Memory B cell (primary cell): ENCODE measurements around the gene SDC4.
A peak's percentile ranks its signal among the peaks of the same experiment; 100 is the strongest.
"Not testable (repeated sequence)": the region's sequence is repeated elsewhere in the genome, so short reads cannot be mapped to it uniquely, and the experiment has no call there.

ENCODE experiments used
- ATAC-seq: fragments of 150-1000 bp; cut with Tn5 transposase; 2 replicates; pipeline ENCODE4 v1.10.0; 2021; ENCODE audit warnings: low read depth, mild to moderate bottlenecking, moderate library complexity
- DNase-seq, 2 donors: peaks; one replicate each; pipeline ENCODE4 v3.0.0; 2022; ENCODE audit warnings: low spot score in 2 of 2
- H3K27ac Mint-ChIP-seq: one replicate; pipeline ENCODE4 v1.8.0; 2022; ENCODE audit warnings: mild to moderate bottlenecking, moderate library complexity, mixed read lengths
- H3K27me3 Mint-ChIP-seq: one replicate; pipeline ENCODE4 v1.8.0; 2022; ENCODE audit warnings: mixed read lengths
- H3K36me3 Mint-ChIP-seq: one replicate; pipeline ENCODE4 v1.8.0; 2022; ENCODE audit warnings: mild to moderate bottlenecking, mixed read lengths
- H3K4me1 Mint-ChIP-seq: one replicate; pipeline ENCODE4 v1.8.0; 2022; ENCODE audit warnings: mixed read lengths
- H3K4me3 Mint-ChIP-seq: one replicate; pipeline ENCODE4 v1.8.0; 2022; ENCODE audit warnings: mild to moderate bottlenecking, moderate library complexity, mixed read lengths
- H3K9me3 Mint-ChIP-seq: one replicate; pipeline ENCODE4 v1.8.0; 2022; ENCODE audit warnings: mixed read lengths

SDC4 gene

GRCh38 chr20:45358282-45359068 lies 10.3 kb upstream of the SDC4 start:
- Mint-ChIP-seq H3K27ac (no peak overlapping the region), H3K27me3 (no peaks in the 10 kb centered on the region), H3K36me3 (no peaks in the 10 kb centered on the region), H3K4me1 (peaks cover 3% of the 10 kb centered on the region), H3K9me3 (no peaks in the 10 kb centered on the region), H3K4me3 (no peak overlapping the region)
- ATAC-seq (no peak), DNase-seq (no peak)

GRCh38 chr20:45355209-45356084 lies 7.2 kb upstream of the SDC4 start:
- no peak overlapping the region for H3K4me3 Mint-ChIP-seq
- no peaks in the 10 kb centered on the region for H3K27me3 Mint-ChIP-seq
- no peaks in the 10 kb centered on the region for H3K9me3 Mint-ChIP-seq
- no peak for ATAC-seq
- H3K27ac Mint-ChIP-seq, result no peak overlapping the region
- DNase-seq, result no peak
- H3K4me1 Mint-ChIP-seq, result no peaks in the 10 kb centered on the region
- no peaks in the 10 kb centered on the region for H3K36me3 Mint-ChIP-seq

- no peaks in the 10 kb centered on the region for H3K9me3 Mint-ChIP-seq
- no peaks in the 10 kb centered on the region for H3K27me3 Mint-ChIP-seq
- no peak overlapping the region for H3K4me3 Mint-ChIP-seq
- H3K27ac Mint-ChIP-seq, result no peak overlapping the region
- H3K4me1 Mint-ChIP-seq, result no peaks in the 10 kb centered on the region
- H3K36me3 Mint-ChIP-seq, result no peaks in the 10 kb centered on the region
- ATAC-seq (no peak), DNase-seq (no peak)
Observed at GRCh38 chr20:45354423-45355208, 6.4 kb upstream of the SDC4 start.

- Mint-ChIP-seq H3K4me1 (no peaks in the 10 kb centered on the region), H3K27me3 (no peaks in the 10 kb centered on the region), H3K27ac (no peak overlapping the region), H3K9me3 (no peaks in the 10 kb centered on the region), H3K36me3 (no peaks in the 10 kb centered on the region), H3K4me3 (no peak overlapping the region)
- DNase-seq, result no peak
- ATAC-seq, result no peak
Observed at GRCh38 chr20:45353746-45354145, 5.5 kb upstream of the SDC4 start.

GRCh38 chr20:45352729-45353128 lies 4.5 kb upstream of the SDC4 start:
- Mint-ChIP-seq H3K4me1 (peaks cover 3% of the 10 kb centered on the region), H3K27ac (no peak overlapping the region), H3K9me3 (no peaks in the 10 kb centered on the region), H3K36me3 (no peaks in the 10 kb centered on the region), H3K27me3 (peaks cover under 1% of the 10 kb centered on the region), H3K4me3 (no peak overlapping the region)
- no peak for ATAC-seq
- no peak for DNase-seq

GRCh38 chr20:45350795-45351194 lies 2.6 kb upstream of the SDC4 start:
- not testable (repeated sequence) for H3K27ac Mint-ChIP-seq, H3K36me3 Mint-ChIP-seq, H3K4me1 Mint-ChIP-seq, H3K9me3 Mint-ChIP-seq, H3K4me3 Mint-ChIP-seq, DNase-seq, ATAC-seq
- H3K27me3 Mint-ChIP-seq, result peaks cover 11% of the 10 kb centered on the region

GRCh38 chr20:45350217-45350616 lies 2.0 kb upstream of the SDC4 start:
- Mint-ChIP-seq H3K9me3 (no peaks in the 10 kb centered on the region), H3K36me3 (no peaks in the 10 kb centered on the region), H3K27ac (no peak overlapping the region), H3K4me1 (peaks cover 9% of the 10 kb centered on the region), H3K4me3 (no peak overlapping the region), H3K27me3 (peaks cover 13% of the 10 kb centered on the region)
- ATAC-seq, result no peak
- no peak for DNase-seq

- DNase-seq, result no peak
- ATAC-seq, result peak; percentile 8
- H3K9me3 Mint-ChIP-seq, result no peaks in the 10 kb centered on the region
- peaks cover 9% of the 10 kb centered on the region for H3K4me1 Mint-ChIP-seq
- no peaks in the 10 kb centered on the region for H3K36me3 Mint-ChIP-seq
- no peak overlapping the region for H3K27ac Mint-ChIP-seq
- H3K4me3 Mint-ChIP-seq, result peak overlapping the region; percentile 72
- peaks cover 16% of the 10 kb centered on the region for H3K27me3 Mint-ChIP-seq
Observed at GRCh38 chr20:45347297-45347935, 808 bp downstream of the SDC4 start.

GRCh38 chr20:45346851-45347250 lies 1.4 kb downstream of the SDC4 start:
- Mint-ChIP-seq H3K27me3 (peaks cover 16% of the 10 kb centered on the region), H3K27ac (no peak overlapping the region)

GRCh38 chr20:45346291-45346718 lies 1.9 kb downstream of the SDC4 start:
- H3K4me3 Mint-ChIP-seq, result no peak overlapping the region
- no peaks in the 10 kb centered on the region for H3K9me3 Mint-ChIP-seq
- no peak overlapping the region for H3K27ac Mint-ChIP-seq
- DNase-seq (no peak), ATAC-seq (no peak)
- H3K27me3 Mint-ChIP-seq, result peaks cover 16% of the 10 kb centered on the region
- no peaks in the 10 kb centered on the region for H3K36me3 Mint-ChIP-seq
- peaks cover 9% of the 10 kb centered on the region for H3K4me1 Mint-ChIP-seq

More at GRCh38 chr20:45346851-45347250, 1.4 kb downstream of the SDC4 start:
- ATAC-seq, result no peak
- DNase-seq, result no peak
- peaks cover 9% of the 10 kb centered on the region for H3K4me1 Mint-ChIP-seq
- H3K36me3 Mint-ChIP-seq, result no peaks in the 10 kb centered on the region
- H3K4me3 Mint-ChIP-seq, result no peak overlapping the region
- H3K9me3 Mint-ChIP-seq, result no peaks in the 10 kb centered on the region

GRCh38 chr20:45345104-45345936 lies 2.9 kb downstream of the SDC4 start:
- Mint-ChIP-seq H3K4me1 (peaks cover 9% of the 10 kb centered on the region), H3K27ac (no peak overlapping the region), H3K27me3 (peaks cover 19% of the 10 kb centered on the region), H3K9me3 (no peaks in the 10 kb centered on the region), H3K4me3 (no peak overlapping the region), H3K36me3 (no peaks in the 10 kb centered on the region)
- ATAC-seq, result no peak
- DNase-seq, result no peak

GRCh38 chr20:45344168-45344860 lies 3.9 kb downstream of the SDC4 start:
- no peaks in the 10 kb centered on the region for H3K36me3 Mint-ChIP-seq
- no peak for DNase-seq
- H3K9me3 Mint-ChIP-seq, result no peaks in the 10 kb centered on the region
- peaks cover 20% of the 10 kb centered on the region for H3K27me3 Mint-ChIP-seq
- ATAC-seq, result no peak
- H3K4me3 Mint-ChIP-seq, result no peak overlapping the region
- peaks cover 11% of the 10 kb centered on the region for H3K4me1 Mint-ChIP-seq
- H3K27ac Mint-ChIP-seq, result no peak overlapping the region
